Suprapubic skin (tissue), 4 donors: ENCODE measurements around the gene HAVCR1. TPM values are rescaled to one million over a fixed set of nuclear protein-coding genes. Genes with fewer than 3 reads are reported as not detected.

Experiments
- DNase-seq, 2 donors: peaks; one replicate each; pipeline ENCODE4 v3.0.0-alpha.2; 2019; ENCODE audit warnings: low spot score in 2 of 2
- H3K27ac ChIP-seq: fragments of 200-600 bp; sonication (generic); one replicate; pipeline ENCODE4 v1.5.1; 2019
- H3K27me3 ChIP-seq: fragments of 200-600 bp; sonication (generic); one replicate; pipeline ENCODE4 v1.5.1; 2019
- H3K36me3 ChIP-seq: fragments of 200-600 bp; sonication (generic); one replicate; pipeline ENCODE4 v1.5.1; 2019
- H3K4me1 ChIP-seq: fragments of 200-600 bp; sonication (generic); one replicate; pipeline ENCODE4 v1.5.1; 2019
- H3K4me3 ChIP-seq: fragments of 200-600 bp; sonication (generic); one replicate; pipeline ENCODE4 v1.5.1; 2019; ENCODE audit warnings: mild to moderate bottlenecking
- H3K9me3 ChIP-seq: fragments of 200-600 bp; sonication (generic); one replicate; pipeline ENCODE4 v1.5.1; 2019
- EP300 ChIP-seq: sonication (generic); formaldehyde crosslinking; IDR thresholded peaks from one replicate; pipeline ENCODE4 v1.6.1; 2017; ENCODE audit warnings: antibody characterized with exemption
- POLR2A ChIP-seq, 2 donors: fragments of 450-650 bp; IDR thresholded peaks; one replicate each; pipeline ENCODE4 v1.6.1; 2017; ENCODE audit warnings: antibody characterized with exemption in 2 of 2, mild to moderate bottlenecking in 2 of 2, moderate library complexity in 2 of 2
- POLR2AphosphoS5 ChIP-seq, 3 donors: sonication (generic); formaldehyde crosslinking; IDR thresholded peaks; one replicate each; pipeline ENCODE4 v1.6.1; 2017; ENCODE audit warnings: antibody characterized with exemption in 3 of 3
- WGBS: methylation state at CpG from one replicate; pipeline ENCODE4 v1.1.5; 2018; 5-methylcytosine and 5-hydroxymethylcytosine counted together
- total RNA-seq, 4 donors: library from RNA; depleted of rRNA; stranded (reverse); fragments of >200 nt; gene quantifications; one replicate each; pipeline ENCODE4 v1.1.0, GENCODE V29; 2016
- TF ChIP-seq, protein P1 (sequence below), 2 donors: fragments of 200-600 bp in 1 of 2; fragments of 450-650 bp in 1 of 2; sonication (generic) in 1 of 2; IDR thresholded peaks; one replicate each; pipeline ENCODE4 v1.5.1; 2016 to 2019; ENCODE audit warnings: antibody characterized with exemption in 2 of 2, mild to moderate bottlenecking in 1 of 2, moderate library complexity in 1 of 2

HAVCR1 gene
- total RNA-seq, result not detected

DNA sequence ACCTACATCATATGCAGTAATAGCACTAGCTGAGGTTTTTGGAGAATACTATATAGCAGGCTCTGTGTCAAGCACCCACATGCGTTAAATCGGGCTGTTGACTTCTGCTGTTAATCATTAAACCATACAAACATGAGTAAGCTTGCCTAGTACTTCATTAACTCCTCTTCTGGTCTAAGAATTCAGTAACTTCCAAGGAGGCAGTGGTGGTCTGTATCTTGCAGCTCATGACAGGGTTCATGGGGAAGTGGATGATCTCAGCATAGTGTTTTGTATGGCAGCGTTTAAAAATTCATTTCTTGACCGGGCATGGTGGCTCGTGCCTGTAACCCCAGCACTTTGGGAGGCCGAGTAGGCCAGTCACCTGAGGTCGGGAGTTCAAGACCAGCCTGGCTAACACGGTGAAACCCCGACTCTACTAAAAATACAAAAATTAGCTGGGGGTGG lies at the start of gene HAVCR1:
HAVCR1 (minus strand) TSS at position 24 of the 447 bp plus-strand sequence. CDS start 1,173 bp downstream, outside the sequence.
- Histone ChIP-seq H3K36me3 (no peaks in the 10 kb centered on the region), H3K27ac (no peak within 1 kb of the TSS), H3K4me1 (no peaks in the 10 kb centered on the region), H3K27me3 (no peaks in the 10 kb centered on the region), H3K9me3 (no peaks in the 10 kb centered on the region), H3K4me3 (no peak within 1 kb of the TSS)
- TF ChIP-seq, protein P1, sequence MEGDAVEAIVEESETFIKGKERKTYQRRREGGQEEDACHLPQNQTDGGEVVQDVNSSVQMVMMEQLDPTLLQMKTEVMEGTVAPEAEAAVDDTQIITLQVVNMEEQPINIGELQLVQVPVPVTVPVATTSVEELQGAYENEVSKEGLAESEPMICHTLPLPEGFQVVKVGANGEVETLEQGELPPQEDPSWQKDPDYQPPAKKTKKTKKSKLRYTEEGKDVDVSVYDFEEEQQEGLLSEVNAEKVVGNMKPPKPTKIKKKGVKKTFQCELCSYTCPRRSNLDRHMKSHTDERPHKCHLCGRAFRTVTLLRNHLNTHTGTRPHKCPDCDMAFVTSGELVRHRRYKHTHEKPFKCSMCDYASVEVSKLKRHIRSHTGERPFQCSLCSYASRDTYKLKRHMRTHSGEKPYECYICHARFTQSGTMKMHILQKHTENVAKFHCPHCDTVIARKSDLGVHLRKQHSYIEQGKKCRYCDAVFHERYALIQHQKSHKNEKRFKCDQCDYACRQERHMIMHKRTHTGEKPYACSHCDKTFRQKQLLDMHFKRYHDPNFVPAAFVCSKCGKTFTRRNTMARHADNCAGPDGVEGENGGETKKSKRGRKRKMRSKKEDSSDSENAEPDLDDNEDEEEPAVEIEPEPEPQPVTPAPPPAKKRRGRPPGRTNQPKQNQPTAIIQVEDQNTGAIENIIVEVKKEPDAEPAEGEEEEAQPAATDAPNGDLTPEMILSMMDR (IDR thresholded peaks at IDR 0.05), result no peak
- TF ChIP-seq EP300 (no peak), POLR2A (IDR thresholded peaks at IDR 0.05) (no peak), POLR2AphosphoS5 (IDR thresholded peaks at IDR 0.05) (no peak)
- WGBS, result 86% methylated on average over 9 of the region's 9 CpGs
- DNase-seq, result no peak

DNA sequence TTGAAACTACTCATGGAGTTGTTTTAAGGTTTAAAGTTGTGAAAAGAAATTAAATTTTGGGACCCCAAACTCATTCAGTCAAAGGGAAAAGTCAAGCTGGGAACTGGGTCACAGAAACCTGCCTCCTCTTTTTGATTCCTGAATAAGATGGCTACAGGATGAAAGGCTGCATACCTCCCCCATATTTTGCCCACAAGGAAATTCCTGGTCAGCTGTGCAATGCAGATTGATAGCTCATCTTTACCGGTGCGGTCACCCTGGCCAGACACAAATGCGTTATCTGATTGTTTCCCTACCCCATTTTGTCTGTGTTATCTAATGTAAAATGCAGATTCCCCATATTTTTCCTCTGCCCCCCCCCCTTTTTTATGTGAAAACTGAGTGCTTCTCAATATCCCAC lies 48.6 kb upstream of the HAVCR1 start:
- no peaks in the 10 kb centered on the region for H3K36me3 ChIP-seq
- TF ChIP-seq POLR2A (IDR thresholded peaks at IDR 0.05) (no peak), EP300 (no peak), POLR2AphosphoS5 (IDR thresholded peaks at IDR 0.05) (no peak)
- TF ChIP-seq, protein P1 (IDR thresholded peaks at IDR 0.05), result no peak
- H3K4me1 ChIP-seq, result no peaks in the 10 kb centered on the region
- WGBS, result 37% methylated on average over 3 of the region's 3 CpGs
- no peak for DNase-seq
- H3K9me3 ChIP-seq, result no peaks in the 10 kb centered on the region
- no peaks in the 10 kb centered on the region for H3K27me3 ChIP-seq
- H3K4me3 ChIP-seq, result peak overlapping the region; percentile 17
- no peak overlapping the region for H3K27ac ChIP-seq

DNA sequence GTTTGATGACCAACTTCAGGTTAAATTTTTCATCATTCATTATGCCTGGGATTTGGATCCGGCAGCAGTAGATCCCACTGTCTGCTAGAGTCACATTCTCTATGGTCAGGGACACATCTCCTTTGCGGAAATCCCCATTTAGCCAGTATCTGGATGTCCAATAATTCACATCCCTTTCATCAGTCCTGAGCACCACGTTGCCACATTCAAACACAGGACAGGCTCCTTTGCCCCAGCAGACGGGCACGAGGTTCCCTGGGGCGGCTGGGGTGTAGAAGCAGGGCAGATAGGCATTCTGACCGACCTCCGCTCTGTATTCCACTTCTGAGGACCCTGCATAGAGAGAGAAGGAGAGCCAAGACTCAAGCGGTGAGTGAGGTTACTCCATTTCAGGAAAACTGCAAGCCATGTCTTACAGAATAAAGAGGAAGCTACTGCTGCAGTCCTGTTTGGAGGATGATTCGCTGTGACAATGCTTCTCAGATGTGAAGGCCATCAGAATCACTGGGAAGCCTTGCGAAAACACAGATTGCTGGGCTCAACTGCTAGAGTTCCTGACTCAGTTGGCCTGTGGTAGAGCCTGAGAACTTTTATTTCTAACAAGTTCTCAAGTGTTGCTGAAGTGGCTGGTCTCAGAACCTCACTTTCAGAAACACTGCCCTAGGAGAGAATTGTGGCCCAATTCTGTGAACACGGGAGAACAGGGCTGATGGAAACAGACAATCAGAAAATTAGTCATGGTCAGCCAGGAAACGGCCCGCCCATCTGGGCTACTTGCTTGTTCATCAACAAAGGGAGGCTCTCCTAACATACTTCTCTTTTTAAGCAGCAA lies 47.9 kb upstream of the HAVCR1 start:
- peak in 1 of 2 donors; percentile 70 for DNase-seq
- 73% methylated on average over 14 of the region's 14 CpGs for WGBS
- Histone ChIP-seq H3K36me3 (no peaks in the 10 kb centered on the region), H3K4me3 (no peak overlapping the region), H3K9me3 (no peaks in the 10 kb centered on the region), H3K4me1 (no peaks in the 10 kb centered on the region), H3K27ac (no peak overlapping the region), H3K27me3 (no peaks in the 10 kb centered on the region)
- TF ChIP-seq EP300 (no peak), POLR2AphosphoS5 (IDR thresholded peaks at IDR 0.05) (no peak), POLR2A (IDR thresholded peaks at IDR 0.05) (no peak)
- TF ChIP-seq, protein P1 (IDR thresholded peaks at IDR 0.05), result no peak

DNA sequence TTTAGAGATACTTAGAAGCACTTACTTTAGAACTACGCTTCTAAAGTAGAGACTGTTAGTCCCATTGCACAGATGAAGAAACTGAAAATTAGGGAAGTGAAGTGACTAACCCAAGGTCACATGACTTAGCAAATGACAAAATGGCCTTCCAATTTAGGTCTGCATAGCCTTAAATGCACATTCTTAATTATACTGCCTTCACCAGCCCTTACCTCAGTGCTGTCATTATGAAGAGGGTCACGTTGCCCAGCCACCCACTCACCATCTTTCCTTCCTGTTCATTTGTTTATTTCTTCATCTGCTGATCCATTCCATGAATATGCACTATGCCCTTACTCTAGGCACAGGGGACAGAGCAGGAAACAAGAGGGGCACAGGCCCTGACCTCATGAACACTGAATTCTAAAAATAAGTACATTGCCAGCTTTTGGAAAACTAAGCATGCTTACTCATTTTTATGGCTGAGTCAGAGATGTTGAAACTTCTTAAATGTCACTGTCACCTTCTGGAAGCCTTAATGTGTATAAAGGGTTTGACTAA lies 41.3 kb upstream of the HAVCR1 start:
- DNase-seq, result no peak
- Histone ChIP-seq H3K36me3 (no peaks in the 10 kb centered on the region), H3K27me3 (no peaks in the 10 kb centered on the region), H3K4me3 (no peak overlapping the region), H3K9me3 (no peaks in the 10 kb centered on the region), H3K27ac (no peak overlapping the region), H3K4me1 (peaks cover 4% of the 10 kb centered on the region)
- no peak for TF ChIP-seq POLR2A (IDR thresholded peaks at IDR 0.05)
- WGBS, result 80% methylated on average over 2 of the region's 2 CpGs

DNA sequence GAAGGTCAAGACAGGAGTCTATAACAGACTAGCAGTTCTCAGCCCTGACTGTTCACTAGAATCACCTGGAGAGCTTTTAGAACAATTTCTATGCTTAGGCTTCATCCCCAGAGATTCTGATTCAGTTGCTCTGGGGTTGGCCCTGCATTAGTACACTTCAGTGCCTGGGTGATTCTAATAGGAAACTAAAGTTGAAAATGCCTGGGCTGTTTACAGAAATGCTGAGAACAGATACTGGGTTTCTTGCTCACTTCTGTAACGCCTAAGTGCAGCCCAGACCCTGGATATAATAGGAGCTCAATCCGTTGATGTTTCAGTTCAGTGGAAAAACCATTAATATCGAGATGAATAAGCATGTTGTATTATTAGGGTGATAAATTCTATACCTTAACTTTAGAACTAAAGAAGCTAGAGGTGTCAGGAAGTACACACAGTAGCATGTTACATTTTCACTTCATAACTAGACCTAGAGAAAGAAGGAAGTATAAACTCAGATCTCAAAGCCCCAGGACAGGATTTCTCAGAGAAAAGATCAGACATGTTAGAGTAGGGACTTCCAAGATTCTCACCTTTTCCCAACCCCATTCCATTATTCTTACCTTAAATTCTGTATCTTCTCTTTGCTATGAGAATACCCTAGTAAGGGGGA lies 29.6 kb upstream of the HAVCR1 start:
- Histone ChIP-seq H3K27me3 (no peaks in the 10 kb centered on the region), H3K4me1 (no peaks in the 10 kb centered on the region), H3K4me3 (no peak overlapping the region), H3K27ac (no peak overlapping the region), H3K36me3 (no peaks in the 10 kb centered on the region), H3K9me3 (no peaks in the 10 kb centered on the region)
- 87% methylated on average over 3 of the region's 3 CpGs for WGBS
- DNase-seq, result no peak
- TF ChIP-seq POLR2A (IDR thresholded peaks at IDR 0.05) (no peak), EP300 (no peak), POLR2AphosphoS5 (IDR thresholded peaks at IDR 0.05) (no peak)
- TF ChIP-seq, protein P1 (IDR thresholded peaks at IDR 0.05), result no peak
